Coronary artery (tissue), 2 donors: ENCODE data around the gene HOATZ.

ENCODE experiments used
- DNase-seq: peaks from one replicate; pipeline ENCODE4 v3.0.0-alpha.2; 2017; ENCODE audit warnings: low spot score
- H3K27ac ChIP-seq, 2 donors: fragments of 200-600 bp; sonication (generic); one replicate each; pipeline ENCODE4 v1.5.1; 2016 to 2019
- H3K4me3 ChIP-seq: fragments of 200-600 bp; sonication (generic); 2 replicates; pipeline ENCODE4 v1.5.1; 2016; ENCODE audit warnings: mild to moderate bottlenecking, moderate library complexity
- TF ChIP-seq, protein P1 (sequence below): fragments of 200-600 bp; sonication (generic); IDR thresholded peaks from one replicate; pipeline ENCODE4 v1.5.1; 2019; ENCODE audit warnings: antibody characterized with exemption

The HOATZ gene

GRCh38 chr11:111574373-111575225, 60.0 kb downstream of the HOATZ start:
- H3K27ac ChIP-seq = peak overlapping the region; percentile 27 to 70
- H3K4me3 ChIP-seq = peak overlapping the region; percentile 43

GRCh38 chr11:111575740-111576139, 61.2 kb downstream of the HOATZ start:
- DNase-seq = no peak
- Histone ChIP-seq H3K4me3 (no peak overlapping the region), H3K27ac (no peak overlapping the region)
- TF ChIP-seq, protein P1, sequence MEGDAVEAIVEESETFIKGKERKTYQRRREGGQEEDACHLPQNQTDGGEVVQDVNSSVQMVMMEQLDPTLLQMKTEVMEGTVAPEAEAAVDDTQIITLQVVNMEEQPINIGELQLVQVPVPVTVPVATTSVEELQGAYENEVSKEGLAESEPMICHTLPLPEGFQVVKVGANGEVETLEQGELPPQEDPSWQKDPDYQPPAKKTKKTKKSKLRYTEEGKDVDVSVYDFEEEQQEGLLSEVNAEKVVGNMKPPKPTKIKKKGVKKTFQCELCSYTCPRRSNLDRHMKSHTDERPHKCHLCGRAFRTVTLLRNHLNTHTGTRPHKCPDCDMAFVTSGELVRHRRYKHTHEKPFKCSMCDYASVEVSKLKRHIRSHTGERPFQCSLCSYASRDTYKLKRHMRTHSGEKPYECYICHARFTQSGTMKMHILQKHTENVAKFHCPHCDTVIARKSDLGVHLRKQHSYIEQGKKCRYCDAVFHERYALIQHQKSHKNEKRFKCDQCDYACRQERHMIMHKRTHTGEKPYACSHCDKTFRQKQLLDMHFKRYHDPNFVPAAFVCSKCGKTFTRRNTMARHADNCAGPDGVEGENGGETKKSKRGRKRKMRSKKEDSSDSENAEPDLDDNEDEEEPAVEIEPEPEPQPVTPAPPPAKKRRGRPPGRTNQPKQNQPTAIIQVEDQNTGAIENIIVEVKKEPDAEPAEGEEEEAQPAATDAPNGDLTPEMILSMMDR = no peak

More at GRCh38 chr11:111574373-111575225, 60.0 kb downstream of the HOATZ start:
- TF ChIP-seq, protein P1 = no peak
- no peak for DNase-seq

DNA sequence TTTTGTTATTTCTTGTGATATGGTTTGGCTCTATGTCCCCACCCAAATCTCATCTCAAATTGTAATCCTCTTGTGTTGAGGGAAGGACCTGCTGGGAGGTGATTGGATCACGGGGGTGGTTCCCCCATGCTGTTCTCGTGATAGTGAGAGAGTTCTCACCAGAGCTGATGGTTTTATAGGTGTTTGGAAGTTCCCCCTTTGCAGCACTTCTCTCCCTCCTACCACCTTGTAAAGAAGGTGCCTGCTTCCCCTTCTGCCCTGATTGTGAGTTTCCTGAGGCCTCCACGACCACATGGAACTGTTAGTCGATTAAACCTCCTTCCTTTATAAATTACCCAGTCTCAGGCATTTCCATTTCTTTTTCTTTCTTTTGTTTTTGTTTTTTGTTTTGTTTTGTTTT, 63.2 kb downstream of the HOATZ start:
- DNase-seq = no peak
- no peak overlapping the region for H3K4me3 ChIP-seq
- TF ChIP-seq, protein P1 = no peak
- no peak overlapping the region for H3K27ac ChIP-seq

- Histone ChIP-seq H3K4me3 (no peak overlapping the region), H3K27ac (no peak overlapping the region)
- no peak for DNase-seq
- TF ChIP-seq, protein P1 = no peak
These were observed 66.8 kb downstream of the HOATZ start for GRCh38 chr11:111581341-111581740.

- H3K4me3 ChIP-seq = no peak overlapping the region
- TF ChIP-seq, protein P1 = no peak
- no peak overlapping the region for H3K27ac ChIP-seq
- DNase-seq = no peak
These were observed 67.6 kb downstream of the HOATZ start for GRCh38 chr11:111582163-111582562.

GRCh38 chr11:111582881-111583280, 68.3 kb downstream of the HOATZ start:
- TF ChIP-seq, protein P1 = no peak
- no peak overlapping the region for H3K27ac ChIP-seq
- H3K4me3 ChIP-seq = no peak overlapping the region
- no peak for DNase-seq

DNA sequence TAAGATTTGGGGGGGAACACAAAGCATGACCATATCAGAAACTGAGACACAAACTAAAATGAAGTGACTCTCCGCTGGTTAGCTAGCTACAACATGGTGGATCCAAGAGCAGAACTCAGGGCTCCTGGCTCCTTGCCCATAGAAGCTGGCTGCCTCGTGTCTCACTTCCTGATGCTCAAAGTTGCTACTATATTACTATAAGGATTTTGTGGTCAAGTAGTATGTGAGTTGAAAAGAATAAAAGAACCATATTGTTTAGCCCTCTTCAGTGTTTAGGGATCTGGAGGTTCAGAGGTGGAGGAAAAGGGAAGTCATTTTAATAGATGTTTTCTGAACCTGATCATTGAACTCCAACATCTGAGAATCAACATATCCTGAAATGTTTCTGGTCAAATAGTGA, 70.8 kb downstream of the HOATZ start:
- no peak for DNase-seq
- TF ChIP-seq, protein P1 = no peak
- H3K4me3 ChIP-seq = no peak overlapping the region
- no peak overlapping the region for H3K27ac ChIP-seq
